Hippocampal formation (tissue), 2 donors: Measurements from ENCODE around the gene ENTREP1.
"Not testable (repeated sequence)": the region's sequence is repeated elsewhere in the genome, so short reads cannot be mapped to it uniquely, and the experiment has no call there.

Experiments used
- DNase-seq, 2 donors: peaks; one replicate each; lab custom pipeline; 2025; lab: John Stamatoyannopoulos, UW

Gene ENTREP1

GRCh38 chr9:69411246-69411645, 86.2 kb downstream of the ENTREP1 start:
- DNase-seq = no peak

DNA sequence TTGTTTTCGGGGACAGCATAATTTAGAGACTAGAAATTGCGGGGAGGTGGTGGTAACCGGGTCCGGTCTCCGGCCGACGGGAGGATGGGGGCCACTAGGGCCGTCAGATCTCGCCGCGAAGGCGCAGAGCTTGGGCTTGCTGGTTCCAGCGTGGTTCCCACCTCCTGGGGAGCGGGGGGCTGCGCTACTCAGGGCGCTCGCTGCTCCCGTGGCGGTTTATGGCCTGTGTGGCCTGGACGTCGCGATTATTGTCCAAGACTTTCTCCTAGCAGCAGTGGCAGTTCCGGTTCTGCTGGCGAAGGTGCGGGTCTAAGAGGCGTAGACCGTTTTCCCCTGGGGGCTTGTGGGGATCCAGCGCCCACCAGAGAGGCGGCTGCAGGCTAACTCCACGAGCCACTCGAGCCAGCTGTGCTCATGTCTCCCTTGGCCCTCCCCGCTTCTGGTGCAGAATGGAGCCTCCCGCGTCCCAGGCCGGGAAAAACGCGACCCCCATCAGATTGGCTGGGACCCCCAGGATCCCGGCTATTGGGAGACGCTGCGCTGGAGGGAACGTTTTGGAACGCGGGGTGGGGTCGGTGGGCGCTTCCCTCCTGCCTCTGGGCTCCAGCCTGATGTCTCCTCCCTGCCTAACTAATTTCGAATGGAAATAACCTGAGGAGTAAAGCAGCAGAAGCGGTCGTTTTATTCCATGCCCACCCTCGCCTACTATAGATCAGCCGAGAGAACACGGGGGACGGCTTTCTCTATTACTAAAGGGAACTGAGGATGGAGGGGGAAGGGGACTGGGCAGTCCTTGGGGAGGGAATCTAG, 87.1 kb downstream of the ENTREP1 start:
- DNase-seq = no peak

- peak in 1 of 2 donors; percentile 54 for DNase-seq
These were observed 87.7 kb downstream of the ENTREP1 start for GRCh38 chr9:69412741-69413150.

GRCh38 chr9:69420611-69421270, 95.7 kb downstream of the ENTREP1 start:
- no peak for DNase-seq

- DNase-seq = peak; percentile 71 to 83
These were observed 97.1 kb downstream of the ENTREP1 start for GRCh38 chr9:69421908-69422801.

DNA sequence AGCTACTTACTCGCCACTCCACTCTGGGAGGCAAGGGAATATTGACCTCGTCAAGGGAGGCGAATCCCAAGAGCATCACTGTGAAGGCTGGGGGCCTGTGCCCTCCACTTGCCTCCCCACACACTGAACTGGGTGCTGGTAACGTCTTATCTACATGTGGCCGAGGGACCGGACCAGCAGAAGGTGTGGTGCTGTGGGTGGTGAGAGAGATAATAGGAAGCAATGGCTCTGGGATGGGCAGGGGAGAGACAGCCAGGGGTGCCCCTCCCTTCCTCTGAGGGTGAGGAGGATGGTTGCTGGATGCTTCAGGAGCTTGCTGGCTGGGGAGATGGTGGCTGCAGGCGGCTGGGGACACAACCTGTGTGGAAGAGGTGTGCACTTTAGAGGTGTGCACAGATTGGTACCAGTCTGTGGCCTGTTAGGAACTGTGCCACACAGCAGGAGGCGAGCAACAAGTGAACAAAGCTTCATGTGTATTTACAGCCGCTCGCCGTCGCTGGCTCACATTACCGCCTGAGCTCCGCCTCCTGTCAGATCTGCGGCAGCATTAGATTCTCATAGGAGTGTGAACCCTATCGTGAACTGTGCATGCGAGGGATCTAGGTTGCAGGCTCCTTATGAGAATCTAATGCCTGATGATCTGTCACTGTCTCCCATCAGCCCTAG, 100.3 kb downstream of the ENTREP1 start:
- peak; percentile 40 to 57 for DNase-seq

GRCh38 chr9:69427286-69427685, 102.3 kb downstream of the ENTREP1 start:
- DNase-seq = peak; percentile 21 to 50

DNA sequence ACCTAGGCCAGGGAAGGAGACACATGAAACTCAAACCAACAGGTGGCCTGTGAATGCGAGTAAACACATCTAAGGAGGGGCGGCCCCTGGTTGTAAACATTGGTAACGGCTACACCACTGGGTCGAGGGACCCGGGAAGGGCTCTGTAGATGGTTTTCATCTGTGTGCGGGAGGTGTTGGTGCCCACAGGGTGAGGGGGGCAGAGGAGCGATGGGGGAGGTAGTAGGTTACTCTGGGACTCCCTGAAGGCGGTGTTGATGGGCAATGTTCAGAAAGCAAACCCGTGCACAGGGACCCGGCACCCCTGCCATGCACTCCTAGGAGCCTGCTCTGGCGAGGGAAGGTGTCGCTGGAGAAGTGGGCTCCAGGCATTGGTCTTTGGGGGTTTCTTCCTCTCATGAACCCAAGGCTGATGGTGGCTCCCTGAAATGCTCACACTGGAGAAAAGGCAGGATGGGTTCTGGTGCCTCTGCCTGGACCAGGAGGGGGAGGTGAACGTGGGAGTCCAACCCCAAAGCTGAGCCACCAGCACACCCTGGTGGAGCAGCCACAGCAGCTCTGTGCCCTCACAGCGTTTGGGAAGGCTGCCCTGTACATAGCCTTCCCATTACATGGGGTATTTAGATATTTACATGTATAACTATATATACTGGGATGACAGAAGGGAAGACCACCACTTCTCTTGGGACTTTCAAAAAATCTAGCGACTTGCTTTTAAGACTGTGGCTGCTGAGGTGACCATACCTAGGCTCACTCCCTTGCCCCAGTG, 103.2 kb downstream of the ENTREP1 start:
- DNase-seq = no peak

DNA sequence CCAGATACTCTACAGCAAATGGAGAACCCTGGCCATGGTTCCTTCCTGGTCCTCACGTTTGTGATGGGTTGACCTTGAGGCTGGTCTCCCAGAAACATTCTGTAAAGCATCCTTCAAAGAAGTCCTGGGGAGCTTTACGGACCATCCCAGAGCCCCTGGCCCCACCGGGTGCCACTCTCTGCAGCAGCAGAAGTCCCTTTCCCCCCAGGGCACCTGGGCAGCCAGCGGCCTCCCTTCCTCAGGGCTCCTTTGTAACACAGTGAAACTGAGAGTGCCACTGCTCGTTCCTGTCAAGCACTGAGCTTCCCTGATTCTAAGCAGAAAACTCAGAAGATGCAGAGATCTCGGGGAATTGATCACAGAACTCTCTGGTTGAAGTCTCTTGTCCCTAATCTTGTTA, 104.3 kb downstream of the ENTREP1 start:
- no peak for DNase-seq

DNA sequence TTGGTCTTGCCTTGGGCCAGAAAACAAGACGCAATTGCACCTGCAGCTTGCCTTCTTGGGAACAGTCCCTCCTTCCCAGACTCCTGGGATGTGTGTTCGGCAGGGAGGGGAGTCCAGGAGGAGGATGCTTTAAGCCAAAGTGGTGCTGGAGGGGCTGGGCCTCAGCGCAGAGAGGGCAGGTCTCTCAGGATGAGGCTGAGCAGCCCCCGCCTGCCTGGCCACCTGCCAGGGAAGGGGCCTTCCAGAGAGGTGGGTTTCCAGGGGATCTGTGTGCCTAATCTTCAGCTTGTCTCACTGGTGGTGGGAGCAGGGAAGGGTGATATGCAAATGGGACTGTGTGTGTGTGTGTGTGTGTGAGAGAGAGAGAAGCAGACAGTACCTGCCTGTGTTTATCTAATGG, 105.2 kb downstream of the ENTREP1 start:
- DNase-seq = no peak

- no peak for DNase-seq
These were observed 106.2 kb downstream of the ENTREP1 start for GRCh38 chr9:69431203-69431602.

DNA sequence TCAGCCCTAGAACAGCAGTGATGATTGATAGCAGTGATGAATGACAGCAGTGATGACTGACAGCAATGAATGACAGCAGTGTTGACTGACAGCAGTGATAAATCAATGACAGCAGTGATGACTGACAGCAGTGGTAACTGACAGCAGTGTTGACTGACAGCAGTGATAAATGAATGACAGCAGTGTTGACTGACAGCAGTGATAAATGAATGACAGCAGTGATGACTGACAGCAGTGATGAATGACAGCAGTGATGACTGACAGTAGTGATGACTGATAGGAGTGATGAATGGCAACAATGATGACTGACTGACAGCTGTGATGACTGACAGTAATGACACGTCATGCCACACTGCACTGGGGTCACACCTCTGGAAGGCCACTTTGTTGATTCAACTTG, 106.8 kb downstream of the ENTREP1 start:
- no peak for DNase-seq

DNA sequence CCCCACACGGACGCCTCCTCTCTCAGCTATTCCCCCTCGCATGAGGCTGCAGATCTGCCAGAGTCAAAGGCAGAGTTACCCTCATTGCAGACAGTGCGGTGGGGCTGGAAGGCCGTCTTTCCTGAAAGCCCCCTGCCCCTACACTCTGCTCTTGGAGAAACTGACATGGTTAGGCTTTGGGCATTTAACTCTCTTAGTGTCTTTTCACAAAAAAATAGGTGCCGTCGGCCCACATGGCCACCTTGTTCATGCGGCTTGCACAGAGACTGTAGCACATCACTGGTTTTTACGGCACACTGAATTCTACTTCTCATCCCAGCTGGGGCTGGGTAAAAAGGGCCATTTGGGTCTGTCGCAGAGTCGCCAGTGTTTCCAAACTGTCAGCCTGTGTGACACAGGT, 107.6 kb downstream of the ENTREP1 start:
- DNase-seq = no peak

DNA sequence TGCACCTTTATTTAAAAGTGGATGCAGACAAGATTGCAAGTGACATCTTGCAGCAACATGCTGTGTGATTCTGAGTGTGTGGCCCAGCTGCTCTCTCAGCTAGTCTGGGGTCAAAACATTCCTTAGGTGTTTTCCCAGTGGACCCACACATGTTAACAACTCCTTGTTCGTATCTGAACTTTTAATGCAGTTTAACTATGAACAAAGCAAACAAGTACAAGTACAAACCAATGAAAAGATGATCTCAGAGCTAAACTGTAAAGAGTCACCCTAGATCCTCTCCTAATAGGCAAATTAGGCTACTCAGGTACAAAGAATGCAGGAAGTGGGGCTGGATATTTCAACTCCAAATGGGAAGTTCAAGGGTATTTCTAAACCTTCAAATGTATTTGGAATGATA, 108.4 kb downstream of the ENTREP1 start:
- DNase-seq = no peak

DNA sequence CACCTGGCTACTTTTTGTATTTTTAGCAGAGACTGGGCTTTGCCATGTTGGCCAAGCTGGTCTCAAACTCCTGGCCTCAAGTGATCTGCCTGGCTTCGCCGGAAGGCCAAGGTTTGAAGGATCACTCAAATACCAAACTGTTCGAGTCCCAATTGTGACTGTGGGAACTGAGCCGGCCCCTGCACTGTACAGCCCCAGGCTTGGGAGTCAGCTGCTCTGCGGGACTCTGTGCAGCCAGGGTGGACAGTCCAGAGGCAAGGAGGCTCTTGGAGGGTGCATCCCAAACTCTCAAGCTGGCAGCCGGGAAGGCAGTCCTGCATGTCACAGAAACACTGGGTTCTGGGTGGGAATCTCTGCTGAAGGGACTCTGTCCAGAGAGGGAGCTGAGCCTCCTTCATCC, 109.0 kb downstream of the ENTREP1 start:
- DNase-seq = no peak

GRCh38 chr9:69439654-69440053, 114.6 kb downstream of the ENTREP1 start:
- not testable (repeated sequence) for DNase-seq

- not testable (repeated sequence) for DNase-seq
These were observed 115.4 kb downstream of the ENTREP1 start for GRCh38 chr9:69440254-69440955.
